OCI-LY1 (cell line): ENCODE data around the gene DRD1.
"Not testable (repeated sequence)": the region's sequence is repeated elsewhere in the genome, so short reads cannot be mapped to it uniquely, and the experiment has no call there.

Source experiments
- H2AFZ ChIP-seq: fragments of 200-600 bp; sonication (generic), shearing (Covaris generic); 2 replicates; pipeline ENCODE4 v1.6.0; 2014; ENCODE audit warnings: antibody characterized with exemption, mild to moderate bottlenecking, low read length
- H3F3A ChIP-seq: fragments of 200-600 bp; sonication (generic), shearing (Covaris generic); 2 replicates; pipeline ENCODE4 v1.6.0; 2014; ENCODE audit warnings: mild to moderate bottlenecking, antibody characterized with exemption, low read length, moderate library complexity; ENCODE audit not compliant: insufficient read depth
- H3K27ac ChIP-seq: fragments of 200-600 bp; sonication (generic); 2 replicates; pipeline ENCODE4 v1.5.1; 2014; ENCODE audit warnings: low read length, mixed run types, mild to moderate bottlenecking, low read depth; ENCODE audit not compliant: poor library complexity, severe bottlenecking
- H3K27me3 ChIP-seq: fragments of 200-600 bp; sonication (generic); 2 replicates; pipeline ENCODE4 v1.6.0; 2014; ENCODE audit warnings: antibody characterized with exemption, mild to moderate bottlenecking, low read length, moderate library complexity; ENCODE audit not compliant: insufficient read depth
- H3K36me3 ChIP-seq: fragments of 200-600 bp; sonication (generic); 2 replicates; pipeline ENCODE4 v1.6.1; 2014; ENCODE audit warnings: mild to moderate bottlenecking, antibody characterized with exemption, low read length, moderate library complexity, mixed read lengths; ENCODE audit not compliant: insufficient read depth
- H3K4me1 ChIP-seq: fragments of 200-600 bp; sonication (generic); 2 replicates; pipeline ENCODE4 v1.5.1; 2014; ENCODE audit warnings: mild to moderate bottlenecking, low read length, moderate library complexity; ENCODE audit not compliant: insufficient read depth, severe bottlenecking
- H3K4me2 ChIP-seq: fragments of 200-600 bp; sonication (generic), shearing (Covaris generic); 2 replicates; pipeline ENCODE4 v1.6.1; 2014; ENCODE audit warnings: low read length
- H3K4me3 ChIP-seq: fragments of 200-600 bp; sonication (generic); 2 replicates; pipeline ENCODE4 v1.5.1; 2014; ENCODE audit warnings: low read length, low read depth, mild to moderate bottlenecking, mixed read lengths; ENCODE audit not compliant: poor library complexity, severe bottlenecking
- H3K79me2 ChIP-seq: fragments of 200-600 bp; shearing (Covaris generic); 2 replicates; pipeline ENCODE4 v1.6.1; 2016; ENCODE audit warnings: mixed run types, low read length, mixed read lengths; ENCODE audit not compliant: insufficient read depth
- H3K9ac ChIP-seq: fragments of 200-600 bp; sonication (generic), shearing (Covaris generic); 2 replicates; pipeline ENCODE4 v1.6.1; 2014; ENCODE audit warnings: mild to moderate bottlenecking, low read length, mixed read lengths
- H3K9me2 ChIP-seq: fragments of 200-600 bp; sonication (generic), shearing (Covaris generic); 2 replicates; pipeline ENCODE4 v1.6.1; 2014; ENCODE audit warnings: low read depth, mild to moderate bottlenecking, low read length, mixed read lengths
- H3K9me3 ChIP-seq: fragments of 200-600 bp; shearing (Covaris generic); 2 replicates; pipeline ENCODE4 v1.6.1; 2014; ENCODE audit warnings: low read length, mixed read lengths
- H4K20me1 ChIP-seq: fragments of 200-600 bp; sonication (generic), shearing (Covaris generic); 2 replicates; pipeline ENCODE4 v1.6.0; 2016; ENCODE audit warnings: mild to moderate bottlenecking, low read length; ENCODE audit not compliant: insufficient read depth
- EZH2 ChIP-seq: fragments of 200-600 bp; sonication (generic), shearing (Covaris generic); IDR thresholded peaks from 2 replicates; pipeline ENCODE4 v1.8.0; 2017; ENCODE audit warnings: borderline replicate concordance, mixed run types, mild to moderate bottlenecking, antibody characterized with exemption, low read length, moderate library complexity, mixed read lengths
- TF ChIP-seq, protein P1 (sequence below): fragments of 200-600 bp; sonication (generic), shearing (Covaris generic); IDR thresholded peaks from 2 replicates; pipeline ENCODE4 v1.5.1; 2017; ENCODE audit warnings: mild to moderate bottlenecking, antibody characterized with exemption, low read length, moderate library complexity, mixed read lengths

DRD1 gene

DNA sequence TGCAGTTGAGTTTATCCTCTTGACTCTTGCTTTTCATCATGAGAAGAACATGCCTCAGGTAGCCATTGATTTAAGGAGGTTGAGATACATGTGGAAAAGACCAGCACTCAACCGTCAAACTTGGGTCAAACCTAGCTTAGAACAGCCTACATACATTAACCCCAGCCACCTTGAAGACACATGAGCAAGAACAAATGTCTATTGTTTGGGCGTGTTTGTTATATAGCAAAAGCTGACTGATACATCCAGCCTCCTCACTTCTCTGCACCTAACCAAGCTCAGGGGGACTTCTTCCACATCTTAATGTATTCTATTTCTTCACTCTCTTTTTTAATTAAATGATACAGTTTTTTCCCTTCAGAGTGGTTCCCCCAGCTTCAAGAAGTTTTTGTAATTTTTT is 28.7 kb downstream of the DRD1 start:
- H3K79me2 ChIP-seq = no peaks in the 10 kb centered on the region
- H3K4me2 ChIP-seq = no peak overlapping the region
- TF ChIP-seq, protein P1, sequence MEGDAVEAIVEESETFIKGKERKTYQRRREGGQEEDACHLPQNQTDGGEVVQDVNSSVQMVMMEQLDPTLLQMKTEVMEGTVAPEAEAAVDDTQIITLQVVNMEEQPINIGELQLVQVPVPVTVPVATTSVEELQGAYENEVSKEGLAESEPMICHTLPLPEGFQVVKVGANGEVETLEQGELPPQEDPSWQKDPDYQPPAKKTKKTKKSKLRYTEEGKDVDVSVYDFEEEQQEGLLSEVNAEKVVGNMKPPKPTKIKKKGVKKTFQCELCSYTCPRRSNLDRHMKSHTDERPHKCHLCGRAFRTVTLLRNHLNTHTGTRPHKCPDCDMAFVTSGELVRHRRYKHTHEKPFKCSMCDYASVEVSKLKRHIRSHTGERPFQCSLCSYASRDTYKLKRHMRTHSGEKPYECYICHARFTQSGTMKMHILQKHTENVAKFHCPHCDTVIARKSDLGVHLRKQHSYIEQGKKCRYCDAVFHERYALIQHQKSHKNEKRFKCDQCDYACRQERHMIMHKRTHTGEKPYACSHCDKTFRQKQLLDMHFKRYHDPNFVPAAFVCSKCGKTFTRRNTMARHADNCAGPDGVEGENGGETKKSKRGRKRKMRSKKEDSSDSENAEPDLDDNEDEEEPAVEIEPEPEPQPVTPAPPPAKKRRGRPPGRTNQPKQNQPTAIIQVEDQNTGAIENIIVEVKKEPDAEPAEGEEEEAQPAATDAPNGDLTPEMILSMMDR = no peak
- TF ChIP-seq EZH2 = no peak
- H2AFZ ChIP-seq = no peak overlapping the region
- no peaks in the 10 kb centered on the region for H3F3A ChIP-seq
- H3K27ac ChIP-seq = no peak overlapping the region
- no peaks in the 10 kb centered on the region for H3K36me3 ChIP-seq
- H3K9me3 ChIP-seq = no peaks in the 10 kb centered on the region
- no peaks in the 10 kb centered on the region; the same call in 1 of the 2 replicates for H3K27me3 ChIP-seq
- H3K4me1 ChIP-seq = no peaks in the 10 kb centered on the region
- H3K4me3 ChIP-seq = no peak overlapping the region
- no peak overlapping the region for H3K9ac ChIP-seq
- no peaks in the 10 kb centered on the region for H3K9me2 ChIP-seq
- no peaks in the 10 kb centered on the region for H4K20me1 ChIP-seq

DNA sequence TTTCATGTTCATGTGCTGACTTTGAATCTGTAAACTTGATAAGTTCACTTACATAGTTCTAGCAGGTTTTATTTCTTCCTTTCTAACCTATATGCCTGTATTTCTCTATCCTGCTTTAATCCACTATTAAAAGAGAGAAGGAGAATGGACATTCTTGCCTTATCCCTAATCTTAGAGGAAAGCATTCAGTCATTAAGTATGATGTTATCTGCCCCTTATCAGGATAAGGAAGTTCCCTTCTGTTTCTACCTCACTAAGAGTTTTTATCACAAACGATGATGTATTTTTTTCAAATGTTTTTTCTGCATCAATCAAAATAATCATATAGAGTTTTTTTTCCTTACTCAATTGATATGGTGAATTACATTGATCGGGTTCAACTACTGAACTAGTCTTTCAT is 33.1 kb downstream of the DRD1 start:
- Histone ChIP-seq H3K9me3 (no peaks in the 10 kb centered on the region), H2AFZ (no peak overlapping the region), H3K9ac (no peak overlapping the region), H3K27me3 (no peaks in the 10 kb centered on the region; the same call in 1 of the 2 replicates), H3F3A (no peaks in the 10 kb centered on the region), H3K27ac (no peak overlapping the region), H3K4me2 (no peak overlapping the region), H3K36me3 (no peaks in the 10 kb centered on the region), H3K79me2 (no peaks in the 10 kb centered on the region), H3K4me3 (no peak overlapping the region), H4K20me1 (no peaks in the 10 kb centered on the region), H3K4me1 (no peaks in the 10 kb centered on the region), H3K9me2 (no peaks in the 10 kb centered on the region)
- TF ChIP-seq, protein P1 = no peak

DNA sequence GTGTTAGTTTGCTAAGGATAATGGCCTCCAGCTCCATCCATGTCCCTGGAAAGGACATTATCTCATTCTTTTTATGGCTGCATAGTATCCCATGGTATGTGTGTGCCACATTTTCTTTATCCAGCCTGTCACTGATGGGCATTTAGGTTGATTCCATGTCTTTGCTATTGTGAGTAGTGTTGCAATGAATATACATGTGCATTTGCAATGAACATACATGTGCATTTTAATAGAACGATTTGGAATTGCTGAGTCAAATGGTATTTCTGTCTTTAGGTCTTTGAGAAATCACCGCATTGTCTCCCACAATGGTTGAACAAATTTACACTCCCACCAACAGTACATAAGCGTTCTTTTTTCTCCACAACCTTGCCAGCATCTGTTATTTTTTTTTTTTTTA is 37.7 kb downstream of the DRD1 start:
- no peaks in the 10 kb centered on the region for H3K27me3 ChIP-seq
- H3K4me3 ChIP-seq = no peak overlapping the region
- H3K9me3 ChIP-seq = no peaks in the 10 kb centered on the region
- H2AFZ ChIP-seq = no peak overlapping the region
- H3F3A ChIP-seq = no peaks in the 10 kb centered on the region
- H3K27ac ChIP-seq = no peak overlapping the region
- no peaks in the 10 kb centered on the region for H3K9me2 ChIP-seq
- no peaks in the 10 kb centered on the region for H4K20me1 ChIP-seq
- H3K4me1 ChIP-seq = no peaks in the 10 kb centered on the region
- no peak overlapping the region for H3K4me2 ChIP-seq
- H3K9ac ChIP-seq = no peak overlapping the region
- TF ChIP-seq, protein P1 = no peak
- no peak for TF ChIP-seq EZH2
- no peaks in the 10 kb centered on the region for H3K79me2 ChIP-seq
- H3K36me3 ChIP-seq = no peaks in the 10 kb centered on the region

DNA sequence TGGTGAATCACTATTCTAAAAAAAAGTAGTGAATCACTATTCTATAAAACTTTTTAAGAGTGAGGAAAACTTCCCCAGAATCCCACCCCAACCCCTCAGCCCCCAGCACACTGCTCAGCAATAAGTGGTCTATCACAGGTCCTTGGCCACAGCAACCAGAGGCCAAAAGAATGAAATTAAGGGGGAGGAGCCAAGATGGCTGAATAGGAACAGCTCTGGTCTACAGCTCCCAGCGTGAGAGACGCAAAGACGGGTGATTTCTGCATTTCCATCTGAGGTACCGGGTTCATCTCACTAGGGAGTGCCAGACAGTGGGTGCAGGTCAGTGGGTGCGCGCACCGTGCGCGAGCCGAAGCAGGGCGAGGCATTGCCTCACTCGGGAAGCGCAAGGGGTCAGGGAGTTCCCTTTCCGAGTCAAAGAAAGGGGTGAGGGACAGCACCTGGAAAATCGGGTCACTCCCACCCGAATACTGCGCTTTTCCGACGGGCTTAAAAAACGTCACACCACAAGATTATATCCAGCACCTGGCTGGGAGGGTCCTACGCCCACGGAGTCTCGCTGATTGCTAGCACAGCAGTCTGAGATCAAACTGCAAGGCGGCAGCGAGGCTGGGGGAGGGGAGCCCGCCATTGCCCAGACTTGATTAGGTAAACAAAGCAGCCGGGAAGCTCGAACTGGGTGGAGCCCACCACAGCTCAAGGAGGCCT is 46.2 kb downstream of the DRD1 start:
- H2AFZ ChIP-seq, H3K27me3 ChIP-seq, H3K79me2 ChIP-seq, H3K4me3 ChIP-seq, H3K9me3 ChIP-seq, H3F3A ChIP-seq, H3K4me2 ChIP-seq, H3K9me2 ChIP-seq, H3K27ac ChIP-seq, H3K36me3 ChIP-seq, H3K4me1 ChIP-seq, H4K20me1 ChIP-seq, H3K9ac ChIP-seq: not testable (repeated sequence)

DNA sequence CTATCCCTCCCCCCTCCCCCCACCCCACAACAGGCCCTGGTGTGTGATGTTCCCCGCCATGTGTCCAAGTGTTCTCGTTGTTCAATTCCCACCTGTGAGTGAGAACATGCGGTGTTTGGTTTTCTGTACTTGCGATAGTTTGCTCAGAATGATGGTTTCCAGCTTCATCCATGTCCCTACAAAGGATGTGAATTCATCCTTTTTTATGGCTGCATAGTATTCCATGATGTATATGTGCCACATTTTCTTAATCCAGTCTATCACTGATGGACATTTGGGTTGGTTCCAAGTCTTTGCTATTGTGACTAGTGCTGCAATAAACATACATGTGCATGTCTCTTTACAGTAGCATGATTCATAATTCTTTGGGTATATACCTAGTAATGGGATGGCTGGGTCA is 48.6 kb downstream of the DRD1 start:
- not testable (repeated sequence) for H3K4me1 ChIP-seq, H3K27ac ChIP-seq, H3K36me3 ChIP-seq, H4K20me1 ChIP-seq, H2AFZ ChIP-seq, H3K27me3 ChIP-seq, H3K4me3 ChIP-seq, H3F3A ChIP-seq, H3K9ac ChIP-seq, H3K4me2 ChIP-seq, H3K9me2 ChIP-seq, H3K9me3 ChIP-seq, H3K79me2 ChIP-seq
